DMS 273 (cell line): Measurements from ENCODE around the gene RUBCNL.
"Not testable (repeated sequence)": the region's sequence is repeated elsewhere in the genome, so short reads cannot be mapped to it uniquely, and the experiment has no call there.

ENCODE experiments used
- DNase-seq: peaks from one replicate; lab custom pipeline; 2025; ENCODE audit not compliant: unreplicated experiment; lab: John Stamatoyannopoulos, UW

RUBCNL gene, protein sequence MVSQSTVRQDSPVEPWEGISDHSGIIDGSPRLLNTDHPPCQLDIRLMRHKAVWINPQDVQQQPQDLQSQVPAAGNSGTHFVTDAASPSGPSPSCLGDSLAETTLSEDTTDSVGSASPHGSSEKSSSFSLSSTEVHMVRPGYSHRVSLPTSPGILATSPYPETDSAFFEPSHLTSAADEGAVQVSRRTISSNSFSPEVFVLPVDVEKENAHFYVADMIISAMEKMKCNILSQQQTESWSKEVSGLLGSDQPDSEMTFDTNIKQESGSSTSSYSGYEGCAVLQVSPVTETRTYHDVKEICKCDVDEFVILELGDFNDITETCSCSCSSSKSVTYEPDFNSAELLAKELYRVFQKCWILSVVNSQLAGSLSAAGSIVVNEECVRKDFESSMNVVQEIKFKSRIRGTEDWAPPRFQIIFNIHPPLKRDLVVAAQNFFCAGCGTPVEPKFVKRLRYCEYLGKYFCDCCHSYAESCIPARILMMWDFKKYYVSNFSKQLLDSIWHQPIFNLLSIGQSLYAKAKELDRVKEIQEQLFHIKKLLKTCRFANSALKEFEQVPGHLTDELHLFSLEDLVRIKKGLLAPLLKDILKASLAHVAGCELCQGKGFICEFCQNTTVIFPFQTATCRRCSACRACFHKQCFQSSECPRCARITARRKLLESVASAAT

DNA sequence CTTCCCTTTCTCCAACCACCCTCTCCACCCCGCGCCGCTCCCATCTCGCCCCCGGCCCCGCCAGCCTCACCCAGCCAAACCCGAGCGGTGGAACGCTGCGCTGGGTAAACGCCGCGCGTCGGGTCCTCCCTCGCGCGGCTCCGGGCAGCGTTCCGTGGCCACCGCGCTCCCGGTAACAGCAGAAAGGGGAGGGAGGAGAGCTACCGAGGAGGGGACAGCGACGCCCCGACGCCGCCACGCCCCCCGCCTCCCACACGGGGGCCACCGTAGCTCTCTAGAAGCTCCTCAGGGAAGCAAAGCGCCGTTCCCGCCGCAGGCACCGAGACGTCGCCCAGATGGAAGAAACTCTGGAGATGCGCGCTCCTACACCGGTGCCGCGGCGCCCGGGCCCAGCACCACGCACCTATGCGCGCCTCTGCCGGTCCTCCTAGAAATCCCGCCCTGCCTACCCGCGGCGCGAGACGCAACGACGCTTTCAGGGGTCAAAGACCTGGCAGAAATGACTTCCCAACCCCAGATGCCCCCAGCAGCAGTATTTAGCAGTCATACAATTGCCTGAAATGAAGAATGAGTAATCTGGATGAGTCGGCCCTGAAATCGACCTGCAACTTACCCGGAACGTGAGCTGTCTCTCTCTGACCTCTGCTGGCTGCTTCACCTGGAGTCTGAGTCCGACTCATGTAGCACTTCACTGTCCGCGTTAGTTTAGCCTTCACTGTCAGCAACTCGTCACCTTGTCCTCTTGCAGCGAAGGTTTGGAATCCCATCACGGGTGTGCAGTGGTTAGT is at the start of gene RUBCNL:
TSS of gene RUBCNL (minus strand) at position 189 of the 788 bp plus-strand sequence. CDS start 14,777 bp downstream, outside the sequence.
- DNase-seq, result peak; percentile 74

DNA sequence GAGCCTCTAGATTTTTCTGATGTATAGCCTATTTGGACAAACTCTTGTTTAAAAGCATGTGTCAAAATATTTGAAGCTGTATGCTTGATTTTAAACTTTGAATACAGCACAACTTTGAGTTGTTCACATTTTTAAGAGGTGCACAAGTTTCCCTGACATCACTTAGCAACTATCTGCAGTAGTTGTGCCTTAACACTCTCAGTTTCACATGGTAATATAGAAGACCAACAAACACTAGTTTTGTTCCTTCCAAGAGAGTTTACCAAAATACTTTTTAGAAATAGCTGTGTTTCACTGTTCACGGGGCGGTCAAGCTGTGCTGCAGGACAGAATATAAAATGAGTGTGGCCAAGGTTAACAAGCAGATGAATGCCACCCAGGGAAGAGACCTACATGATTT is 42.5 kb upstream of the RUBCNL start:
- DNase-seq, result not testable (repeated sequence)

DNA sequence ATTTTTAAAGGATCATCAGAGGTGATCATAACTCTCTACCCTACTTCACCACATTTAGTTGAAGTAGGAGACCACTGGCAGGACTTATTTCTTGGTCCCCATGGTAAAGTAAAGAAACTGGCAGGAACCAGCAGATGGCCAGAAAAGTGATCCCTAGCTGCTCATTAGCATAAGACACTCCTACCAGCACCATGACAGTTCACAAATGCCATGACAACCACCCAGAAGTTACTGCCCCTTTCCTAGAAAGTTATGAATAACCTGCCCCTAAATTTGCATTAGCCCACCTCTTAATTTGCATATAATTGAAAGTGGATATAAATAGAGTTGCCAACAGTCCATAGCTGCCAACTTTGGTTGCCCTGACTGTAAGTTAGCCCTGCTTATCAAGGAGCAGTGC is 18.4 kb upstream of the RUBCNL start:
- DNase-seq, result peak; percentile 50

DNA sequence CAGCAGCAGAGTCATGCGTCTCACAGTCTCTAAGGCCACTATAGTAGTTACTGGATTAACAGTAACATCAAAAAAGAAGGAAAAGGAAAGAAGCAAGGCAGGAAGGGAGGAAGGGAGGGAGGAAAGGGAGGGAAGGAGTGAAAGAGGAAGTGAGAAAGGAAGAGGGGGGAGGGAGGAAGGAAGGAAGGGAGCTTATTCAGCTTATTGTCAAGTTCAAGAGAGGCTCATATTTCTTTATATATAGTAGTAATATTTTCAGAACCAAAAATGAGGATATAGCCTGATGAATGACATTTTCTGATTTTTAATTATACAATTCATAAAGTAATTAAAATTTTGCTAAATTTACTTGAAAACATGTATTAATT is 17.7 kb upstream of the RUBCNL start:
- DNase-seq, result no peak

DNA sequence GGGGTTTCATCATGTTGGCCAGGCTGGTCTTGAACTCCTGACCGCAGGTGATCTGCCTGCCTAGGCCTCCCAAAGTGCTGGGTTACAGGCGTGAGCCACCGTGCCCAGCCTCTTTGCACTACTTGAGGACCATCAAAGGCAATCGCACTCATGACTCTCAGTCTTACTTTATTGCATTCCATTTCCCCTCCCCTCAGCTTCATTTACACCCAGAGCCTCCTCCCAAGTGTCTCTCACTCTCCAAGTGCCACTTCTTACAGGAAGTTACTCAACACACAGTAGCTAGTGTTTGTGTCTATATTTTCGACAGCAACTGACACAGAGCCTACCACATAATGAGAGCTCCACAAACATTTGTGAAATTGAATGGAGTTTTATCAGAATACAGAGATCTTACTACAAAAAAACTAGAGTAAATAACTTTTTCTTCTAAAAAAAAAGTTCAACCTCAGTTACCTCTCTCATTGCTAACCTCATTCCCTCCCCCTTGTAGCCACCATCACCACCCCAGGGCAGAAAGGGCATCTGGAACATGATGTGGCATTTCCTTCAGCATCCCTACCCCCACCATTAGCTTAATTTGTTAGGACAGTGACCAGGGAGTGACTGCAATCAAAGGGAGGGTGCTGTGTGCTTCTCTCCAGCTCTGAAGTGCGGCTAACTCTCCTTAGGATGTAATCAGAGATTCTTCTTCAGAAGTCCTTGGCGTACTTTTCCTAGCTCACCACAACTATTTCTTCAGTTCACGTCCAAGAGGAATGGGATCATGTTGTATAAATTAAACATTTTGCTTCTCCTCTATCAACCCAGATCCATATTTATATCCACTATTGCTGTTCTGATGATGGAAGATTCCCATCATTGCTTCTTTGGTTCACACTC is 17.0 kb upstream of the RUBCNL start:
- no peak for DNase-seq

DNA sequence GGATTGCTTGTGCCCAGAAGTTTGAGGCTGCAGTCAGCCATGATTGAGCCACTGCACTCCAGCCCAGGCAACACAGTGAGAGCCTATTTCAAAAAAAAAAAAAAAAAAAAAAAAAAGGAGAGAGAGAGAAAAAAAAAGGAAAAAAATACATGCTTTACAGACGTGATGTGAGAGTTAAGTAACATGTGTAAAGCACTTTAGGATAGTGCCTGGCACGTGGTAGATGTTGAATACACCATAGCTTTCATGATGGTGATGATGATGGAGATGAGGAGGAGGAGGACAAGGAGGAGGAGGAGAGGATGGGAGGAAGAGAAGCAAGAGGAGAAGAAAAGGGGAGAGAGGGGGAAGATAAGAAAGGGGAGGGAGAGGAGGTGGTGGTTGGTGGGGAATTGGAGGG is 15.1 kb upstream of the RUBCNL start:
- DNase-seq, result no peak

DNA sequence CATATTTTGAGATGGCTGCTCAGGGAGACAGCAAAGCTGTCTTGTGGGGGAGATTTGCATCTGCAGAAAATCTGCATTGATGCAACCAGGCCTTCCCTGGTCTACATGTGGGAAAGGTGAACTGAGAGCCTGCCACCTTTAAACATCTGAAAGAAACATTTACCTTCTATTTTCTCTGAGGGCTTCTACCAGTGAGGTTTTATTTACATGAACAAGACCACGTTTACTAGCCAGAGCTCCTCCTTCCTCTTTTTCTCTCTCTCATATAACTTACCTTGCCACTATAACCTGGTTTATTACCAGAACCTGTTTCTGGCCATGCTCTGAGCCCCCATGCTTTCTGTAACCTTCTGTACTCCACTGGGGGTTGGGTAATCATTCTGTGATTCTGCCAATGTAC is 14.4 kb upstream of the RUBCNL start:
- no peak for DNase-seq

DNA sequence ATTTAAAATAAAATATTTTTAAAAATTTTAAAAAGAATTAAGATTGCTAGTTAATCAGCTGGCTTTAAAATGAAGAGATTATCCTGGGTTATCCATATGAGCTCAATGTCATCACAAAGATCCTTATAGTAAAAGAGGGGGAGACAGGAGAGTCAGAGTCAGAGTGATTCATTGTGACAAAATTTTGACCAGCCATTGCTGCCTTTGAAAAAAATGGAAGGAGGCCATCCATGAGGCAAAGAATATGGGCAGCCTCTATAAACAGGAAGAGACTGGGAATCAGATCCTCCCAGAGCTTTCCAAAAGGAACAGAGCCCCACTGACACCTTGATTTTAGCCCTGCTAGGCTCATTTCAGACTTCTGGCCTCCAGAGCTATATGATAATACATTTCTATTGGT is 9.3 kb upstream of the RUBCNL start:
- DNase-seq, result no peak

DNA sequence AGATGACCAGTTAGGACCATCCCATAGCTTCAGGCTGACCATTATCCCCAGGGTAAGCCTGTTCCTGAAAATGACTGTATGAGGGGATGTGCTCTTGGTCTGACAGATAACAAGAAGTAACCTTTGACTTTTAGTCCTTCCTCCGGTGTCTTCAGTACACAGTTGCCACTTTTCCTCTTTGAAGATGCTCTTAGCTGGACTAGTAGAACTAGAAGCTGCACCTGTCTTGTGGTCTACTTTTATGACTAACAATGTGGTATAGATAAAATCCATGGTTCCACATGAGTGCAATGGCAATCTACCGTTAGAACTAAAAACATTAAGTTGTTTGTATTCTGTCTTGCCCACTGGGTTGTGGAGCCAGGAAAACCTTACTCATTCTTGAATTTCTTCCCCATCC is 5.9 kb upstream of the RUBCNL start:
- no peak for DNase-seq

DNA sequence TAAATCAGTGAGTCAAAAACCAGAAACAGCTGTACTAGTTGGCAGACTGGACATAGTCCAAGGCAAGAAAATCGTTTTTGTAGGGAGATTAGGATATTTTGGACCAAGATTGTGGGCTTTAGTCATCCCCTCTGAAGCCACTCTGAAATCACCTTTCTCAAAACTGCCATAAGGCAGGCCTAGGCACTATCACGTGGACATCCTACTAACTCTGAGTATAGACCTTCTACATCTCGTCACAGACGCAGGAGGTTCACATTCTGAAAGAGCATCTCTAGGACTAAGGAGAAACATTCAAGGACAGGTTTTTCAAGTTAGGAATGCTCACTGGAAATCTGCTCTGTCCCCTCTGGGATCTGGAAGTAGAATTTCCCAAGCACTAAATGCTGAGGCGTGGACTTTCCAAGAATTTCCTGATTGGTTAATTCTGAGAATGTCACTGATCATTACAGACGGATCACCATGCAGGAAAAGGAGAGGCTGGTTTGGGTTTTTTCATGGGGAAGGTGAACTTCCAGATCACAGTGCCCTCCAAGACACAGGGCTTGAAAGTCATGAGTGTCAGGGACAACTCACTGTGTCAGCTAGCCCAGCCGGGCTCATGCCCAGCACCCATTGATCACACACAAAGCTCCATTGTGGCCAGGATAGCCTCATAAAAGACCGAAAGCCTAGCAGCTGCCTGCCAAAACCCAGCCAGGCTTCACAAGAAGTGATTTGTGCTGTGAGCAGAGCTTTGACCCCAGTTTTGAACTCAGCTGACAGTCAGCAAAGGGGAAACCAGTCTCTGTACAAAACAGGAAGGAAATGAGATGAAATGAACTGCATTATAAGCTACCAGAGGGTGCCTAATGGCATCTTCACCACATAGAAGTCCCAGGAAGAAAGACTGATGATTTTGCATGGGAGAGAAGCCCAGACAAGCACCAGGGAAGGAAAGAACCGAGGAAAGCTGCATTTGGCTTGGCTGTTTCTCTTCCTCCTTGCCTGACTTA is 2.7 kb upstream of the RUBCNL start:
- DNase-seq, result no peak

DNA sequence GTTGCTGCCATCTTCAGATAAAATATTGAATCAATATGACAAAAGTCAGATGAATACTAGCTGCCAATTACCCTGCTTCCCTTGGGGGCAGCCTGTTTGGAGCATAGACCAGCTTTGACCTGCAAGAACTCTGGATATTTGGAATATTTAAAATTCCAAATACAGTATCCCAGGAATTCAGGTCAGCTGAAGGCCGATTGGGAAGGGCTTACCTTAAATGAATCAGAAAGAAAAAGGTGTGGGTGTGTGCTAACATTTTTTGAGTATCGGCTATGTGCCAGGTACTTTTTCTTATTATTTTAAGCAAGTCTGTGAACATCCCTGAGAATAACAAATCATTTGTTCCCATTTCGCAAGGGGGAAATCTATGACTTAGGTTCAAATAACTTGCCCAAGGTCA is 1.8 kb upstream of the RUBCNL start:
- no peak for DNase-seq

DNA sequence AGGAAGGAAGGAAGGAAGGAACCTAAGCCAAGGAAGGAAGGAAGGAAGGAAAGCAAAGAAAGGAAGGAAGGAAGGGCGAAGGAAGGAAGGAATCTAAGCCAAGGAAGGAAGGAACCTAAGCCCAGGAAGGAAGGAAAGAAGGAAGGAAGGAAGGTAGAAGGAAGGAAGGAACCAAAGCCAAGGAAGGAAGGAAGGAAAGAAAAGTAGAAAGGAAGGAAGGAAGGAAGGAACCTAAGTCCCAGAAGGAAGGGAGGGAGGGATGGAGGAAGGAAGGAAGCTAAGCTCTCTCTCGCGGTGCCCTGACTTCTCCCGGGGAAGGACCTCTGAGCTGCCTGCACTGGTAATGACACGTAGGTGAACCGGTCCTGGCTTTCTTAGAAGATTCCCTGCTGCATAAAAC is 1.3 kb upstream of the RUBCNL start:
- DNase-seq, result no peak

DNA sequence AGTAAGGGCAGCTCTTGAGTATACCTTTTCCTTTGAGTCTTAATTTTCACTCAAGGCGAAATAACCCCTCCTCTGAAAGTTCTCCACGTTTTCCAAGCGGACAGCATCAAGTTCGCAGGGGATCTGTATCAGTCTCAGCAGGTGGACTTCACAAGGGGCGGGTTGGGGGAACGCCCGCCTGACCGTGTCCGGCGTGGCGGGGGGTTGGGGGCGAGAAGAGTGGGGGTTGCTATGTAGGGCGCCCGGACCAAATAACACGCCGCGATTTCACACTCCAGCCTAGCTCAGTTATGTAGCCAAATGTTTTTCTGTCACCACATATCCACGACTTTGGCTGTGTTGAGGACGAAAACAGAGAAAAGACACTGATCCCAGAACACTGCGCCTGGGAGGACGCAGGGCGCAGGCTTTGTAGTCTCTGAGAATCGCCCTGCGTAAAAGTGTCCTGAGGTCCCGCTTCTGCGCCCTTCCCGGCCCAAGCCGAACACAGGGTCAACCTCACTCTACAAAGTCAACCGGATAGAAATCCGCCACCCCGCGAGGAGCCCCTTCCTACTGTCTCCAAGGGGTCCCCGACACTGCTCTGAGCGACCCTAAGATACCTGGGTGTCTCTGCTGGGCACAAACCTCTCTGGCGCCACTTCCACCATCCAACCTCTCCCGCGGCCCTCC is 524 bp downstream of the RUBCNL start:
- DNase-seq, result peak; percentile 32

DNA sequence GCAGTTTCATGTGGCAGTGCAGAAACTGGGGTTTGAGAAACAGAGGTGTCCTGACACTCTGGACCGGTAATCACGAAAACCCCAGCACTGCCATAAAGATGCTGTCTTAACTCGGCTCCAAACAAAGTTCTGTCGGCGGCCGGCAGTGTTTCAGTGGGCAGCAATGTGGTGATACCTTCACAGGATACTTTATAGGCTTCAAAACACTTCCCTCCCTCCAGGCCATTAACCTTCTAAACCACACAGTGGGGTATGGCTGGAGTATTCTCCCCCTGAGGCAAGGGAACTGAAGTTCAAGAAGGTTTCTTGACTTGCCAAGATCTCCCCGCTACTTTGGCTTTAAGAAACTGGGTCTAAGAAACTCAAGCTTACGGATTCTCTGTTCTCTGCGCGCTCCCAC is 1.1 kb downstream of the RUBCNL start:
- no peak for DNase-seq

DNA sequence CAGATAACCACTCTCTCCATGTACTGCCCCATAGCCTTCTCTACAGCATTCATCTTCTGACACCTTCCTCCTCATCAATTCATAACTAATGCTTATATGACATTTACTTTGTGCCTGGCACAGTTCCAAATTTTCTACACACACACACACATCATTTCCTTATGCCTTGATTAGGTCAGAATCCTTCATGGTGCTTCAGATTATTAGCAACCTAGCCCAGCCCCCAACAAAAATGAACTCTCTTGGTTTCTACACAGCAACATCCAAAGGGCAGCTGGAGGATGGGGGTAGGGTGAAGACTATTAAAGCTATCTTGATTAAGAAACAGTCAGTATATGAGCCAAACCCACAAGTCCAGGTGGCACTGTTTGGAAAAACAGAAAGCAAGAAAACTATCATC is 3.7 kb downstream of the RUBCNL start:
- peak; percentile 63 for DNase-seq

DNA sequence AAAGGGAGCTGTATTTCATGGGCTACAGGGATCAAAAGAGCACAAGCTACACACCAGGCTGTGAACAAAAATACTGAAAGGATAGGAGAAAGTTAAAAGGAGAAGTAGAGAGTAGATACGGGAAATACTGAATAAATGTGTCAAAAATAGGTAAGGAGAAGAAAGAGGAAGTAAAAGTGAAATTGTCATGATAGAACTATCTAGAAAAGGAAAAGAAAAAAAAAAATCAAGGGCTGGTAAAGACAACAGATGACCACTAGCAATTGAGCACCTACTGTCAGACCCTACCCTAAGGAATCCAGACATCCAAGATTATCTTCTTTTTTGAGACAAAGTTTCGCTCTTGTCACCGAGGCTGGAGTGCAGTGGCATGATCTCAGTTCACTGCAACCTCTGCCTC is 4.8 kb downstream of the RUBCNL start:
- DNase-seq, result no peak

DNA sequence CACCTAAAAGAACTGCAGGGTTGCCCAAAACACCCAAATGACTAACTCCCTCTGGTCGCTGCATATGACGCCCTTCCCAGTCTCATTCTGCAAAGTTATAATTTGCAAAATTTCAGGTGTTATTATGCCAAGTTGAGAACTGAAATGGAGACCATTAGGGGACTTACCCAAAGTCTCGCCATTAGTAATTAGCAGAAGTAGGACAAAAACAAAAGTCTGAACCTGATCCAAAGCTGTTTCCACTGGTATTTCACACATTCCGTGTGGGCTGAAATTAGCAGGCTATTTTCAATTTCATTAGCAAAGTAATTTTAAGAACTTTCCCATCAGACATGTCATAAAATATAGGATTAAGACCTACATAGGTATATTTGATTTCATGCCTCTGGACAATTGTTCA is 6.8 kb downstream of the RUBCNL start:
- no peak for DNase-seq

DNA sequence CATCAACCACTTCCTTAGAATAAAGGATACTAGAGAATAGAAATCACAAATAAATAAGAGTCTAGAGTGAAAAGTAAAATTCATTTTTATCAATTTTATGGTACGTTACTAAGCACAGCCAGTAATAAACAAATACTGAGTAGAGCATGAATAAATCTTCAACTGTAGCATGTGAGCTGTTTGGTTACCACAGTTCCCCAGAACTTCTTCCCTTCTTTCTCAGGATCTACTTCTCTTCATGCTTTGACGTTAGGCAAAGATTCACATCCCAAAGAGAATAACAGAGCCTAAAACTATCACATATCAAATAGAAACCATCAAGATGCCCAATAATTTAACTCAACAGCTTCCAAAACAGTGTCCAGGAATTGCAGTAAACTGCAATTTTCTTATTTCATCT is 7.4 kb downstream of the RUBCNL start:
- no peak for DNase-seq

DNA sequence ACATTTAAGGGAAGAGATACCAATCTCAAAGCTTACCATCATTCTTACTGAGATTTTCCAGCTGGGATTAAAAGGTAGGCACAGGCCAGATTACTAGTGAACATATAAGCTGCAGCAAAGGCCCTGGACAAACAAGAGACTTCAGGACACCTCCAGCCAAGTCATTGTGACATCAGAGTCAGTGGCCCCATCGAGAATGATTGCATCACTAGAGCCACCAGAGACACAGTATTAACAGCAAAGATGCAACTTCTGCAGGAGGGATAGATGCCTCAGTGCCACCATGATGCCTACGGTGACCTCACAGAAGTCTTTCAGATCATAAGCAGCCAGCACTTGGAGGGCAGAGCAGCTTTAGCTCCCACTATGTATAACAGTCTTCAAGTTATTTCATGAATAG is 8.6 kb downstream of the RUBCNL start:
- no peak for DNase-seq
